RWPE2 (cell line): ENCODE results near the gene PHACTR1.
A peak's percentile ranks its signal among the peaks of the same experiment; 100 is the strongest.

ENCODE experiments used
- ATAC-seq: fragments of 200-7000 bp; cut with Tn5 transposase; 3 replicates; pipeline ENCODE4 v1.9.1; 2021; ENCODE audit warnings: low read depth
- DNase-seq: peaks from one replicate; pipeline ENCODE4 v3.0.0-alpha.2; 2020; ENCODE audit warnings: low spot score
- H3K27ac ChIP-seq: fragments of 450-650 bp; 2 replicates; pipeline ENCODE4 v1.5.1; 2017; ENCODE audit warnings: mild to moderate bottlenecking; ENCODE audit not compliant: poor library complexity, severe bottlenecking
- H3K27me3 ChIP-seq: fragments of 250-450 bp; sonication (Bioruptor Pico); 2 replicates; pipeline ENCODE4 v1.5.1; 2021; ENCODE audit warnings: mild to moderate bottlenecking, moderate library complexity; ENCODE audit not compliant: insufficient read depth, poor library complexity, severe bottlenecking
- H3K36me3 ChIP-seq: fragments of 250-450 bp; sonication (Bioruptor Pico); 2 replicates; pipeline ENCODE4 v1.5.1; 2020; ENCODE audit warnings: low read depth, mild to moderate bottlenecking, moderate library complexity
- H3K4me1 ChIP-seq: fragments of 250-450 bp; sonication (Bioruptor Pico); 2 replicates; pipeline ENCODE4 v1.5.1; 2021; ENCODE audit warnings: mild to moderate bottlenecking, moderate library complexity; ENCODE audit not compliant: insufficient read depth, poor library complexity, severe bottlenecking
- H3K4me3 ChIP-seq: fragments of 250-450 bp; sonication (Bioruptor Pico); 2 replicates; pipeline ENCODE4 v1.5.1; 2021; ENCODE audit warnings: mild to moderate bottlenecking, moderate library complexity; ENCODE audit not compliant: severe bottlenecking
- H3K9me3 ChIP-seq: fragments of 250-450 bp; sonication (Bioruptor Pico); 2 replicates; pipeline ENCODE4 v1.5.1; 2021; ENCODE audit warnings: mild to moderate bottlenecking, moderate library complexity; ENCODE audit not compliant: severe bottlenecking
- TF ChIP-seq, protein P1 (sequence below): fragments of 450-650 bp; IDR thresholded peaks from one replicate; pipeline ENCODE4 v1.5.1; 2017; ENCODE audit warnings: mild to moderate bottlenecking, moderate library complexity; ENCODE audit not compliant: poor library complexity, severe bottlenecking

The PHACTR1 gene

GRCh38 chr6:13331516-13332348 lies 615.2 kb downstream of the PHACTR1 start:
- Histone ChIP-seq H3K27me3 (no peaks in the 10 kb centered on the region), H3K36me3 (no peaks in the 10 kb centered on the region), H3K9me3 (no peaks in the 10 kb centered on the region), H3K4me1 (peaks cover 6% of the 10 kb centered on the region), H3K4me3 (no peak overlapping the region), H3K27ac (no peak overlapping the region)
- TF ChIP-seq, protein P1, sequence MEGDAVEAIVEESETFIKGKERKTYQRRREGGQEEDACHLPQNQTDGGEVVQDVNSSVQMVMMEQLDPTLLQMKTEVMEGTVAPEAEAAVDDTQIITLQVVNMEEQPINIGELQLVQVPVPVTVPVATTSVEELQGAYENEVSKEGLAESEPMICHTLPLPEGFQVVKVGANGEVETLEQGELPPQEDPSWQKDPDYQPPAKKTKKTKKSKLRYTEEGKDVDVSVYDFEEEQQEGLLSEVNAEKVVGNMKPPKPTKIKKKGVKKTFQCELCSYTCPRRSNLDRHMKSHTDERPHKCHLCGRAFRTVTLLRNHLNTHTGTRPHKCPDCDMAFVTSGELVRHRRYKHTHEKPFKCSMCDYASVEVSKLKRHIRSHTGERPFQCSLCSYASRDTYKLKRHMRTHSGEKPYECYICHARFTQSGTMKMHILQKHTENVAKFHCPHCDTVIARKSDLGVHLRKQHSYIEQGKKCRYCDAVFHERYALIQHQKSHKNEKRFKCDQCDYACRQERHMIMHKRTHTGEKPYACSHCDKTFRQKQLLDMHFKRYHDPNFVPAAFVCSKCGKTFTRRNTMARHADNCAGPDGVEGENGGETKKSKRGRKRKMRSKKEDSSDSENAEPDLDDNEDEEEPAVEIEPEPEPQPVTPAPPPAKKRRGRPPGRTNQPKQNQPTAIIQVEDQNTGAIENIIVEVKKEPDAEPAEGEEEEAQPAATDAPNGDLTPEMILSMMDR = peak; percentile 81
- ATAC-seq = no peak
- DNase-seq = no peak

GRCh38 chr6:13332349-13332706 lies 615.8 kb downstream of the PHACTR1 start:
- TF ChIP-seq, protein P1 = no peak
- H3K27me3 ChIP-seq = no peaks in the 10 kb centered on the region
- no peak overlapping the region for H3K27ac ChIP-seq
- no peak for ATAC-seq
- DNase-seq = no peak
- no peaks in the 10 kb centered on the region for H3K9me3 ChIP-seq
- H3K4me1 ChIP-seq = peaks cover under 1% of the 10 kb centered on the region
- H3K4me3 ChIP-seq = no peak overlapping the region
- no peaks in the 10 kb centered on the region for H3K36me3 ChIP-seq

GRCh38 chr6:13334953-13335352 lies 618.4 kb downstream of the PHACTR1 start:
- no peak overlapping the region for H3K4me3 ChIP-seq
- H3K27ac ChIP-seq = no peak overlapping the region
- H3K4me1 ChIP-seq = no peaks in the 10 kb centered on the region
- no peaks in the 10 kb centered on the region for H3K36me3 ChIP-seq
- no peaks in the 10 kb centered on the region for H3K27me3 ChIP-seq
- no peak for DNase-seq
- H3K9me3 ChIP-seq = no peaks in the 10 kb centered on the region
- peak; percentile 41; the same call in 1 of the 3 replicates for ATAC-seq
- TF ChIP-seq, protein P1 = no peak

GRCh38 chr6:13336553-13336952 lies 620.0 kb downstream of the PHACTR1 start:
- H3K4me1 ChIP-seq = no peaks in the 10 kb centered on the region
- DNase-seq (no peak), ATAC-seq (peak; percentile 85)
- no peak overlapping the region for H3K4me3 ChIP-seq
- H3K36me3 ChIP-seq = no peaks in the 10 kb centered on the region
- no peak overlapping the region for H3K27ac ChIP-seq
- H3K9me3 ChIP-seq = no peaks in the 10 kb centered on the region
- H3K27me3 ChIP-seq = no peaks in the 10 kb centered on the region
- TF ChIP-seq, protein P1 = peak; percentile 95

GRCh38 chr6:13338038-13338437 lies 621.5 kb downstream of the PHACTR1 start:
- ATAC-seq (no peak), DNase-seq (no peak)
- no peaks in the 10 kb centered on the region for H3K4me1 ChIP-seq
- no peak overlapping the region for H3K27ac ChIP-seq
- H3K27me3 ChIP-seq = no peaks in the 10 kb centered on the region
- H3K36me3 ChIP-seq = no peaks in the 10 kb centered on the region
- no peak overlapping the region for H3K4me3 ChIP-seq
- H3K9me3 ChIP-seq = no peaks in the 10 kb centered on the region
- TF ChIP-seq, protein P1 = no peak
